NCI-H748 (cell line): Measurements from ENCODE around the gene ORAI1.

ENCODE experiments used
- DNase-seq: peaks from one replicate; lab custom pipeline; 2025; ENCODE audit not compliant: unreplicated experiment; lab: John Stamatoyannopoulos, UW

ORAI1 gene

GRCh38 chr12:121689430-121689829 is 63.1 kb downstream of the ORAI1 start:
- no peak for DNase-seq
